Sigmoid colon (tissue), 7 donors: Measurements from ENCODE around the gene ACO2. TPM values are rescaled to one million over a fixed set of nuclear protein-coding genes. Genes with fewer than 3 reads are reported as not detected.

Source experiments
- DNase-seq: peaks from one replicate; pipeline ENCODE4 v3.0.0-alpha.2; 2019
- H3K27ac ChIP-seq, 4 donors: fragments of 200-600 bp; sonication (generic); one replicate each; pipeline ENCODE4 v1.5.1; 2016 to 2019; ENCODE audit warnings: mild to moderate bottlenecking in 1 of 4
- H3K27me3 ChIP-seq, 3 donors: fragments of 200-600 bp; sonication (generic); one replicate each; pipeline ENCODE4 v1.5.1; 2019; ENCODE audit warnings: mild to moderate bottlenecking in 1 of 3
- H3K36me3 ChIP-seq, 4 donors: fragments of 200-600 bp; sonication (generic); one replicate each; pipeline ENCODE4 v1.5.1; 2016 to 2019
- H3K4me1 ChIP-seq, 4 donors: fragments of 200-600 bp; sonication (generic); one replicate each; pipeline ENCODE4 v1.5.1; 2017 to 2019
- H3K4me3 ChIP-seq, 4 donors: fragments of 200-600 bp; sonication (generic); one replicate each; pipeline ENCODE4 v1.5.1; 2017 to 2019; ENCODE audit warnings: mild to moderate bottlenecking in 2 of 4, moderate library complexity in 1 of 4
- H3K9me3 ChIP-seq, 4 donors: fragments of 200-600 bp in 3 of 4; sonication (generic) in 3 of 4; one replicate each; pipeline versions ENCODE4 v1.5.1 to v1.6.1; 2013 to 2019
- CTCF ChIP-seq, 4 experiments: fragments of 450-650 bp in 3 of 4; fragments of 200-600 bp in 1 of 4; IDR thresholded peaks; one replicate each; pipeline ENCODE4 v1.5.1; 2016 to 2019; ENCODE audit warnings: antibody characterized with exemption in 4 of 4, mild to moderate bottlenecking in 3 of 4, moderate library complexity in 2 of 4
- EP300 ChIP-seq, 4 donors: sonication (generic); formaldehyde crosslinking; IDR thresholded peaks; one replicate each; pipeline ENCODE4 v1.6.1; 2017; ENCODE audit warnings: antibody characterized with exemption in 4 of 4
- POLR2A ChIP-seq, 2 donors: fragments of 450-650 bp; IDR thresholded peaks; one replicate each; pipeline ENCODE4 v1.6.1; 2016; ENCODE audit warnings: antibody characterized with exemption in 2 of 2, mild to moderate bottlenecking in 2 of 2, moderate library complexity in 2 of 2
- POLR2AphosphoS5 ChIP-seq, 4 donors: sonication (generic); formaldehyde crosslinking; IDR thresholded peaks; one replicate each; pipeline ENCODE4 v1.6.1; 2017; ENCODE audit warnings: antibody characterized with exemption in 4 of 4
- WGBS, 2 donors: extraction: QIAGEN DNeasy Blood & Tissue Kit; methylation state at CpG; one replicate each; pipeline ENCODE4 v1.1.7; 2013; 5-methylcytosine and 5-hydroxymethylcytosine counted together
- intact Hi-C: fragments of 100-400 bp; cut with DNase I; formaldehyde crosslinking; loops from one replicate; pipeline ENCODE4 v1.15.1; 2023
- polyA plus RNA-seq, 3 donors: library from polyadenylated mRNA; stranded (reverse); fragments of 200-250 nt; gene quantifications; one replicate each; pipeline ENCODE4 v1.2.3, GENCODE V29; 2013
- total RNA-seq, 4 donors: library from RNA; depleted of rRNA; stranded (reverse); fragments of >200 nt; gene quantifications; one replicate each; pipeline ENCODE4 v1.1.0, GENCODE V29; 2016
- donor health status: healthy with polysubstance abuse.
- donor health status: Bipolar disorder and iron deficiency.
- donor health status: healthy.

Gene ACO2
- total and polyA plus RNA-seq, 7 donors = 67.3 to 157 (median 90.3) TPM

GRCh38 chr22:41531715-41532477, 63.0 kb downstream of the ACO2 start:
- Histone ChIP-seq H3K4me1 (peaks cover 0 to 18% (median 12%) of the 10 kb centered on the region in 4 donors), H3K9me3 (no peaks in the 10 kb centered on the region), H3K4me3 (no peak overlapping the region), H3K36me3 (peaks cover 22 to 62% (median 38%) of the 10 kb centered on the region in 4 donors), H3K27me3 (no peaks in the 10 kb centered on the region), H3K27ac (peak overlapping the region; percentile 0 to 70 (median 22))
- intact Hi-C loops = no loop called here
- 93 to 94% methylated on average over 17 of the region's 17 CpGs for WGBS, 2 donors
- no peak for DNase-seq
- no peak for TF ChIP-seq POLR2A (IDR thresholded peaks at IDR 0.05)
- TF ChIP-seq CTCF (IDR thresholded peaks at IDR 0.05) = no peak
- TF ChIP-seq EP300 (IDR thresholded peaks at IDR 0.05) = no peak
- TF ChIP-seq POLR2AphosphoS5 (IDR thresholded peaks at IDR 0.05) = no peak

GRCh38 chr22:41532908-41533825, 64.2 kb downstream of the ACO2 start:
- peaks cover 14 to 50% (median 25%) of the 10 kb centered on the region in 4 donors for H3K36me3 ChIP-seq
- TF ChIP-seq POLR2A (IDR thresholded peaks at IDR 0.05) (no peak), POLR2AphosphoS5 (IDR thresholded peaks at IDR 0.05) (peak in 2 of 4 donors; percentile 21 to 33), CTCF (IDR thresholded peaks at IDR 0.05) (peak; percentile 56 to 81 (median 72))
- H3K27me3 ChIP-seq = no peaks in the 10 kb centered on the region
- 58 to 65% methylated on average over 19 of the region's 19 CpGs for WGBS, 2 donors
- H3K4me3 ChIP-seq = no peak overlapping the region
- no peaks in the 10 kb centered on the region for H3K9me3 ChIP-seq
- DNase-seq = peak; percentile 87
- peak overlapping the region; percentile 67 to 72 (median 69) for H3K27ac ChIP-seq
- peaks cover 0 to 13% (median 11%) of the 10 kb centered on the region in 4 donors for H3K4me1 ChIP-seq
- intact Hi-C loops = no loop called here

- intact Hi-C loops = no loop called here
- TF ChIP-seq CTCF (IDR thresholded peaks at IDR 0.05) (no peak), EP300 (IDR thresholded peaks at IDR 0.05) (no peak), POLR2AphosphoS5 (IDR thresholded peaks at IDR 0.05) (peak in 2 of 4 donors; percentile 35 to 45), POLR2A (IDR thresholded peaks at IDR 0.05) (no peak)
- no peak overlapping the region for H3K4me3 ChIP-seq
- no peak for DNase-seq
- peaks cover 11 to 39% (median 15%) of the 10 kb centered on the region in 4 donors for H3K36me3 ChIP-seq
- H3K27ac ChIP-seq = peak overlapping the region in 3 of 4 donors; percentile 67 to 72 (median 68)
- peaks cover 0 to 13% (median 11%) of the 10 kb centered on the region in 4 donors for H3K4me1 ChIP-seq
- 78 to 93% methylated on average over 8 of the region's 8 CpGs for WGBS, 2 donors
- H3K9me3 ChIP-seq = no peaks in the 10 kb centered on the region
- no peaks in the 10 kb centered on the region for H3K27me3 ChIP-seq
These were observed 65.3 kb downstream of the ACO2 start for GRCh38 chr22:41534219-41534618.

DNA sequence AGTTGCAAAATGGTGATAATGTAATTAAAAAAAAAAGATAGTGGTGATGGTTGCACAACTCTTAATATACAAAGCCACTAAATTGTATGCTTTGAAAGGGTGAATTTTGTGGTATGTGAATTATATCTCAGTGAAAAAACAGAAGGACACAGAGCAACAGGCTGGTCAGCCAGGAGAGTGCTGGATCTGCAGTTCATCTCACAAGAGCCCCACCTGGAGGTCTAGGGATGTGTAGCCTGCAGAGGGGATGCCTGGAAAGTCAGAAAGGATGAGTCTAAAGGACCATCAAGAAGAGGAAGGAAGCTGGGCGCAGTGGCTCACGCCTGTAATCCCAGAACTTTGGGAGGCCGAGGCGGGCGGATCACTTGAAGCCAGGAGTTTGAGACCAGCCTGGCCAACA, 66.3 kb downstream of the ACO2 start:
- peaks cover 10 to 36% (median 11%) of the 10 kb centered on the region in 4 donors for H3K36me3 ChIP-seq
- intact Hi-C loops = no loop called here
- H3K27me3 ChIP-seq = no peaks in the 10 kb centered on the region
- no peak overlapping the region for H3K27ac ChIP-seq
- 90 to 93% methylated on average over 5 of the region's 5 CpGs for WGBS, 2 donors
- H3K4me1 ChIP-seq = peaks cover 0 to 13% (median 11%) of the 10 kb centered on the region in 4 donors
- no peak overlapping the region for H3K4me3 ChIP-seq
- no peak for TF ChIP-seq POLR2AphosphoS5 (IDR thresholded peaks at IDR 0.05)
- DNase-seq = no peak
- no peaks in the 10 kb centered on the region for H3K9me3 ChIP-seq

DNA sequence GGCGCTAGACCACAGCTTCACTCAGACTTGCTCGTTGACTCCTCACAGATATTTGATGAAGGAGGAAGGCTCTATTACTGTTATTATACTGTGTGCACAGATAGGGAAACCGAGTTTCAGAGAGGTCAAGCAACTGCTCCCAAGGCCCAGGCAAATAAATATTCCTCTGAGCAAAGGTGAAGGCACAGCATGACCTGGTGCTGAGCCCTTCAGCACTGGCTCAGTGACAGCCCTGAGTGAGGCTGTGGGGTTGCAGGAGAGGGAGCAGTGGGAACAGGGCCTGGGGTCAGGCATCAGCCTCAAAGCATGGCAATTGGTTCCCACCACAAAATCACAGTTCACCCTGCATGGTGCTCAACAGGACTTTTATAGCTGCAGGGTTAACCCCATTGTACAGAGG, 68.3 kb downstream of the ACO2 start:
- Histone ChIP-seq H3K27ac (no peak overlapping the region), H3K4me1 (peaks cover 0 to 21% (median 17%) of the 10 kb centered on the region in 4 donors), H3K27me3 (no peaks in the 10 kb centered on the region), H3K9me3 (no peaks in the 10 kb centered on the region), H3K36me3 (peaks cover 0 to 23% (median 1%) of the 10 kb centered on the region in 4 donors), H3K4me3 (no peak overlapping the region)
- intact Hi-C loops = no loop called here
- 90 to 94% methylated on average over 3 of the region's 3 CpGs for WGBS, 2 donors
- no peak for TF ChIP-seq POLR2AphosphoS5 (IDR thresholded peaks at IDR 0.05)
- no peak for TF ChIP-seq CTCF (IDR thresholded peaks at IDR 0.05)
- no peak for TF ChIP-seq EP300 (IDR thresholded peaks at IDR 0.05)
- no peak for TF ChIP-seq POLR2A (IDR thresholded peaks at IDR 0.05)
- no peak for DNase-seq
